NCI-H2196 treated with DMSO at 0.1 percent for 48 hours (cell line): ENCODE data around the gene GNAI3.

ENCODE experiments used
- DNase-seq: peaks from one replicate; lab custom pipeline; 2025; ENCODE audit not compliant: unreplicated experiment; lab: John Stamatoyannopoulos, UW

GNAI3 gene

GRCh38 chr1:109548321-109549267, at the start of gene GNAI3:
TSS of gene GNAI3 (plus strand) at chr1:109548615. CDS start at chr1:109548721, 106 bp downstream.
- peak; percentile 91 for DNase-seq

GRCh38 chr1:109499081-109499480, 49.3 kb upstream of the GNAI3 start:
- no peak for DNase-seq

DNA sequence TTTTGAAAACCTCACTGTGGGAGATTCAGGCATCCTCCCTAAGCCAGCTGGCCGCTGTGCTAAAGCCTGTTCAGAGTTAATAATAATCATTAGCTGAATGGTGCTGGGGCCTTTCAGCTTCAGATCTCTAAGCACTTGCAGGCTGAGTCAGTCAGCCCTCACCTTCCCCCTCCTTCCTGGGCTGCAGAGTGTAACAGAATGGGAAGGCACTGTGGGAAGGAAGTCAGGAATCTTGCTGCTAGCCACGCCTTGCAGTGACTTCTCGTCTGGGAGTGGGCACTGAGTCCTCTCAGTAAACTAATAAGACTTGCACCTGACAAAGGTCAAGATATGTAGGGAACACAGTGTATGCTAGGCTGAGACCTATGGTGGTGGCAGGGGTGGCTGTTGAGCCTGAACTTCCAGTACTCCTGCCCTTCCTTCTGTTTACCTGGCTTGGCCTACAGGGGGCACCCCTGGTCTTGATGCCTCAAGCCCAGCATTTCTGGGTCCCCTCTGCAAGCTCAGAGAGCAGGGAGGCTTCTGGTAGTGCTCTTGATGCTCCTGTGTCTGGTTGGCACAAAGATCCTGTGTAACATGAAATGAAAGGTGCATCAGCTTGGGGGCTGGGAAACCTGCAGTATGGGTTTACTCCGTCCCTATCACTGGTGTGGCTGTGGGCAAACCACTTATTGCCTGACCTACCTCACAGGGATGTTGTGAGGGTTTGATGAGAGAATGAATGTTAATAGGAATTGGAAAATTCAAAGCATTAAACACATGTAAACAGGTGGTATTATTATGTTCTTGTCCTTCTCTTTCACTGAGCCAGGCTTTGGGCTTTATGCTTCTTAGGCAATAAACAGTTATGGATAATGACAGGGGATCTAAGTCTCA, 48.5 kb upstream of the GNAI3 start:
- DNase-seq: no peak

GRCh38 chr1:109500941-109501381, 47.5 kb upstream of the GNAI3 start:
- DNase-seq: no peak

GRCh38 chr1:109501644-109502363, 46.6 kb upstream of the GNAI3 start:
- no peak for DNase-seq

DNA sequence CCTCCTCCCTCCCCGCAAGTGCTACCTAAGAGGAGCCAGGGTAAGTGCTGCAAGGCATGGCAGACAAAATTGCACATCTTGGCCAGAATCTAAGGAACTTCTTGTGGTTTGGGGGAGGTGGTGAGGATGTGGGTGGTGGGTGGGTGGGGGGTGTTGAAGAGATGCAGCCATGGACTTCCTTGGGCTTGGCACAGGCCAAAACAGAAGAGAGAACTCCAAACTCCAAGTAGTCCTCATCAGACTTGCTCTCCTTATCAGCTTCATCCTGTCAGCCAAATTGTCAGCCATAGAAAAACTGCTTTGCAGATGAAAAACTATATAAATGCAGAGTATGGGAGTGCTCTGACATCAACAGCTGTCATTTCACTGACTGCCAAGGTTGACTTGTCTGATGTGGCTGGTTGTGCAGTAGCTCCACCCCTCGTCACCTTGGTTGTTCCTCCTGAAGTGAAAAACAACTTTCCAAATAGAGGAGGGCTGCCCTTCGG, 46.0 kb upstream of the GNAI3 start:
- DNase-seq: no peak

- DNase-seq: no peak
Measured at GRCh38 chr1:109503935-109504334, 44.5 kb upstream of the GNAI3 start.

DNA sequence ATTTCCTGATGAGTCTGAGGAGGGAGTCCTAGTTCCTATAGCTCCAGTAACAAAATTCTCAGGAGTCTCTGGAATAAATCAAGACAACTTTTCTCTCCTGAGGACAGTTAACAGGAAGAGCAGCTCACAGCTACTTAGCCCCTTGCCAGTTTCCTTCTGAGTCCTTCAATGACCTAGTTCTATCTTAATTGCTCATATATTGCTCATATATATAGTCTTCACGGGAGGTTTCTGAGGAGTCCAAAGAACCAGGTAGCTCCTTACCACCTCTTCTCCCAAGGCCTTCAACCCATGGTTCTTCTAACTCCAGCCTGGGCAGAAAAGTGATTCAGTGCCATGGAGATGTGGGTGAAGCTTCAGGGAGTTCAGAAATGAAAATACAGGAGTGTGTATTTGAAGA, 43.4 kb upstream of the GNAI3 start:
- DNase-seq: no peak

DNA sequence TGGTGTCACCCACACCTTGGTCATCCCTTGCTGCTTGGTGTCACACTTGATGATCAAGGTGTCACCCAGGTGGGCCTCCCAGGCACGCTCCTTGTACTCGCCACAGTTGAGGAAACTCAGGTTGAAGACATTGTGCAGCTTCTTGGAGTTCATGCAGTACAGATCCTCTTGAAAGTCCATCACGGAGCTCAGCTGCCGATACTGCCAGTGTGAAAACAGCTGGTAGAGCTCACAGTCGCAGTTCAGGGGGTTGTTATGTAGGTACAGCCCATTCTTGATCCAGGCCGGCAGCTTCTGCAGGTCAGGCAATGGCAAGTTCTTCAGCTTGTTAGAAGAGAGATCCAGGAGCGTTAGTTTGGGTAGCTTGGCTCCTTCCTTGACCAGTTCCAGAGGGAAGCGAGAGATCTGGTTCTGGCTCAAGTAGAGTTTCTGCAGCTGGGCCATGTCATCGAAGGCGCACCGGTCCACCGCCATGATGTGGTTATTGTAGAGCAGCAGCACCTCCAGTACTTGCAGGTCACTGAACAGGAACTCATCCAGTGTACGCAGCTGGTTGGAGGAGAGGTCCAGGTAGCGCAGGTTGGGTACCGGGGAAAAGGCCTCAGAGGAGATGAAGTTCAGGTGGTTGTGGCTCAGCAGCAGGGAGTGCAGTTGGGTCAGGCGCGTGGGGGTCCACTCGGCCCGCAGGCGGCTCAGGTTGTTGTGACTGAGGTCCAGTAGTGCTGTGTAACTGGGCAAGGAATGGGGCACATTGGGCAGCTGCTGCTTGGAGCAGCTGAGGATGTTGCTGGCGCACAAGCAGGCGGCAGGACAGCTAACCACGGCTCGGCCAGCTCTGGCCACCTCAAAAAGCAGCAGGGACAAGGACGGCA, 40.2 kb upstream of the GNAI3 start:
- DNase-seq: no peak

DNA sequence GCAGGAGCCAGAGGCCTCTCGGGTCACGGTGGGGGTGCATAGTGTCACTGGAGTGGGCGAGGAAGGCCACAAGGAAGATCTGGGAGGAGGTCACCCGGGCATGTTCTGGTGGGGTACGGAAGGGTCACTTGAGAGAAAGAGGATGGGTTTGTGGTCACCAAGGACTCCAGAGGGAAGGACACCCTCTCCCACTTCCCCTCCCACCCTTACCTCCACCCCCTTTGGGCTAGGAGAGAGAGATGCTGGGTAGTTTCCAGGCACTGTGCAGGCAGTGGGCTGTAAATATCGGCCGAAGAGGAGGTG, 39.6 kb upstream of the GNAI3 start:
- DNase-seq: no peak

DNA sequence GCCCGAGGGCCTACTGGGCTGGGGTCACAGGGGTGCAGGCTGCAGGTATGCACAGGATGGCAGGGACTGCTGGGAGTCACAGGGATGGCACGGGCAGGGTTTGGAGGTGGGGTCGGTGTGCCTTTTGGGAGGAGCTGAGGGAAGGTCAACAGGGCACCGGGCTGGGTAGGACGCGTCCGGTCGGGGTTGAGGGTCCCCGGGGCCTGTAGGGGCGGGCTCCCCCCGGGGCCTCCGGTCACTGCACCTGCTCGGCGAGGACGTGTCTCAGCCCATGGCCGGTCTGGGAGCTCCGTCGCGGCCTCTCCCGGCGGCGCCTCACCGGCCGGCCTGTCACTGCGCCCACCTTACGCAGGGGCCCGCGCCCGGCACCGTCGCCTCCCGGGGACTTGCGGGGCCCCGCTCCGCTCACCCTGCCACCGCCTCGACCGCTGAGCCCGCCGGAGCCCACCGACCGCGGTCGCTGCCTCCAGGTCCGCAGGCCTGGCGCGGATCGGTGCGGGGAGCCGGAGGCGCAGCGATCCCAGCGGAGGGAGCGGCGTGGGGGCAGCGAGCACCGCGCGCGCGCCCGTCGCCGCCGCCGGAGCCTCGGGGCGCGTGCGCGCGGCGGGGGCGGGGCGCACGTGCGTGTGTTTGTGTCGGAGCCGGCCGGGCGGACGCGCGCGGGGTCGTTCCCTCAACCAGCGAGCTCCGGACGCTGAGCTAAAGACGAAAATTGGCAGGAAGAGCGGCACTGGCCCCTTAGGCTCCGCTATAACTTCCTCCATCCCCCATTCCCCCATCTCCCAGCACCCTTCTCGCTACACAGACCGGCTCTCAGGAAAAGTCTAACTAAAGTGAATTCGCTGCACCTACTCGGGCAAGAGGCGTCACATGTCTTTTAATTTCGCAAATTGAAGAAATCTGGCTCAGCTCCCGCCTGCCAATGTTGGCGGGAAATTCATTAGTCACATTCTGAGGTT, 39.0 kb upstream of the GNAI3 start, which contains the start of gene AMIGO1:
Gene AMIGO1 (minus strand): TSS at position 552 of the 959 bp plus-strand sequence. CDS start 815 bp downstream, outside the sequence.
- DNase-seq: peak; percentile 36

- DNase-seq: peak; percentile 37
Measured at GRCh38 chr1:109513110-109513710, 35.2 kb upstream of the GNAI3 start.

GRCh38 chr1:109514846-109515245, 33.6 kb upstream of the GNAI3 start:
- DNase-seq: no peak

GRCh38 chr1:109516872-109517271, 31.5 kb upstream of the GNAI3 start:
- DNase-seq: no peak

DNA sequence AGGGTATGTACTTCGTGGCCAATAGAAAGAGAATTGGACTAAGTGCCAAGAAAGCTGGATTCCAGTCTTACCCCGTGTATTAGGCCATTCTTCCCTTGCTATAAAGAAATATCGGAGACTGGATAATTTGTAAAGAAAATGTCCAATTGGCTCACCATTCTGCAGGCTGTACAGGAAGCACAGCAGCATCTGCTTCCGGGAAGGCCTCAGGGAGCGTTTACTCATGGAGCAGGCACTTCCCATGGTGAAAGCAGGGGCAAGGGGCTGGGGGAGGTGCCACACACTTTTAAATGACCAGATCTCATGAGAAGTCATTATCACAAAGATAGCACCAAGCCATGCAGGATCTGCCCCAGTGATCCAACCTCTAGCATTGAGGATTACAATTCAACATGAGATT, 31.1 kb upstream of the GNAI3 start:
- no peak for DNase-seq

DNA sequence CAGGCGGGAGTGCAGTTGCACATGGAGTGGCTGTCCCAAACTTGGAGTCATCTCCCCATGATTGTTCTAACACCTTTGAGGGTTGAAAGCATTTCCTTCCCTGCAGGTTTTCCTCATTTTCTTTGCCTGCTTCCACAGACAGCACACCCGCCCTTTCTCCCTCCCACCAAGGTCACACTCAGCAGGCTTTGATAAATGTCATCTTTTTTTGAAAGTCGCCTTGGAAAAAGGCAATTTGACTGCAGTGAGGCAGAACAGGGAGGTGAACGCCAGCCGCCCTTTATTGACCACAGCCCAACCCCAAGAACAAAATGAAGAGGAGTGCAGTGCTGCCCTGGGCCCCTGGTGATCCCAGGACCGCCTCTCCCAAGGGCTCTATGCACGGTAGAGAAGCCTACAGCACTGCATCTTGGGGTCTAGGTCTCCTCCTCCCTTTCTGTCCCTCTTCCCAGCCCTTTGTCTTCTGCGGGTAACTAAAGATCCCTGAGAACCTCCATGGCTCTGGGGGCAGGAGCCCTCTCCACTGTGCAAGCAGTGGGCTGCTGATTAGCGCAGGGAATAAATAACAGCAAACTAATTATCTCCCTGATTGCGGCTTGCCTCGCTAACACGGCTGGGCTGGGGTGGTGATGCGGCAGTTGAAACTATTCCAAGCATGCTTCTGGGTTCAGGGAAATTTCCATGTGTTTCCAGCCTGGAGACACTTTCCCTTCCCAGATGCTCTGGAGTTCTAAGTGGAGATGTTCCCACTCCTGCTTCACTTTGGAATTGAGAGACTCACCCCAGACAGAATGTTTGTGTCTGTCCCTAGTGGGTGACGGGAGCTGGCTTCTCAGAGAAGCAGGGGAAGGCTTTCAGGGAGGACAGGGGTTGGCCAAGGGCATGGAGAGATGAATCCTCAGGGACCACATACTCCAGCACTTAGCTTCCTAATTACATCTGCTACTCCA, 27.1 kb upstream of the GNAI3 start:
- DNase-seq: no peak

- no peak for DNase-seq
Measured at GRCh38 chr1:109522026-109522425, 26.4 kb upstream of the GNAI3 start.
